ENCODE results near the gene ULBP3.

GRCh38 chr6:150069706-150070105, 785 bp upstream of the ULBP3 start:
- TF ChIP-seq FOXM1 (IDR thresholded peaks at IDR 0.05; ENCODE audit: borderline replicate concordance, low read depth) (no peak), USF1 (IDR thresholded peaks at IDR 0.05) (no peak), EP300 (IDR thresholded peaks at IDR 0.05; ENCODE audit: borderline replicate concordance) (no peak), RAD21 (IDR thresholded peaks at IDR 0.05; ENCODE audit: low read depth) (no peak), TAF1 (IDR thresholded peaks at IDR 0.05; ENCODE audit: low read depth) (no peak), CEBPB (IDR thresholded peaks at IDR 0.05) (no peak), CREB1 (IDR thresholded peaks at IDR 0.05; ENCODE audit: low read depth) (no peak), EGR1 (IDR thresholded peaks at IDR 0.05) (no peak)
- TF ChIP-seq, protein P1, sequence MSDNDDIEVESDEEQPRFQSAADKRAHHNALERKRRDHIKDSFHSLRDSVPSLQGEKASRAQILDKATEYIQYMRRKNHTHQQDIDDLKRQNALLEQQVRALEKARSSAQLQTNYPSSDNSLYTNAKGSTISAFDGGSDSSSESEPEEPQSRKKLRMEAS (IDR thresholded peaks at IDR 0.05) = no peak

Data from Ishikawa (cell line).